ENCODE results near the gene BMP6.

GRCh38 chr6:7916959-7917358 is 191.1 kb downstream of the BMP6 start:
- TF ChIP-seq CTCF (optimal IDR thresholded peaks at IDR 0.05 in 1 of 3, IDR thresholded peaks at IDR 0.05 in 1 of 3, conservative IDR thresholded peaks at IDR 0.05 in 1 of 3; ENCODE audit: extremely low read depth in 1 of 3, insufficient read depth in 2 of 3, low read length in 3 of 3) (no peak), EZH2 (IDR thresholded peaks at IDR 0.05; ENCODE audit: low read length) (no peak)

Measured in keratinocyte (primary cell).